ENCODE results near the gene SLC16A8.
A peak's percentile ranks its signal among the peaks of the same experiment; 100 is the strongest.

Gene SLC16A8

GRCh38 chr22:38072322-38073149, 11.4 kb downstream of the SLC16A8 start:
- no peak for DNase-seq (ENCODE audit: low spot score)

DNA sequence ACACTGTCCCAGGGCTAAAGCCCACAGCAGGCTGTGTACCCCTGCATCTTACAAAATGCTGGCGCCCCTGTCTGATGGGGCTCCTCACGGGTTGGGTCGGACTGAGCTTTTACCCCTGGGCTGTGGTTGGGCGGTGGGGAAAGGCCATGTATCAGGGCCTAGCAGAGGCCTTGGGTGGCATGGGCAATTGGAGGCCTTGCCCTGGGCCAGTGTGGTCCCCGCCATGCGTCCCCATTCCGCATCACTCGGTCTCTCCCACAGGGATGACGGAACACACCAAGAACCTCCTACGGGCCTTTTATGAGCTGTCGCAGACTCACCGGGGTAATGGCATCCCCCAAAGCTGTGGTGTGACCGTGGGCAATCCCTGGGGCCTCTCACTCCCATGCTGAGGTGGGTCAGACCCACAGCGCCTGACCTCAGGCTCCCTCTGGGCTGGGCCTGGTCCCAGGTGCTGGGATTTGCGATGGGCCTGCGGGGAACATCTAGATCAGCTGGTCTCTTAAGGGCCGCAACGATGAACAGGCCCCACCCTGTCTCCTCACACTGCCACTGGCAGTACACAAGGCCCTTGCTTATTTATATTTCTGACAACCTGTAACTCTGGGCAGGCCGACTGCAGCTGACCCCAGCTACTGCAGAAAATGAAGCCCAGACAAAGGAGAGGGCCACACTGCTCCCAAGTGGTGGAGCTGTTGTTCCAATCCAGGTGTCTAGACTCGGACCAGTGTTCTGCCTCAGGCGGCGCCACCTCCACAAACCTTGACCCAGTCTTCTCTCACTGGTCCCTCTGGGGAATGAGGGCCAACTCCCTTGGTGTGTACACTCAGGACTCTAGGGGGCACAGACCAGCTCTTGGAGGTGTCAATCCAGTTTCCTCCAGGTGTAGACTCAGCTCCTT, 12.3 kb downstream of the SLC16A8 start:
- DNase-seq (ENCODE audit: low spot score): no peak

- DNase-seq (ENCODE audit: low spot score): no peak
Observed at GRCh38 chr22:38070250-38070921, 13.6 kb downstream of the SLC16A8 start.

DNA sequence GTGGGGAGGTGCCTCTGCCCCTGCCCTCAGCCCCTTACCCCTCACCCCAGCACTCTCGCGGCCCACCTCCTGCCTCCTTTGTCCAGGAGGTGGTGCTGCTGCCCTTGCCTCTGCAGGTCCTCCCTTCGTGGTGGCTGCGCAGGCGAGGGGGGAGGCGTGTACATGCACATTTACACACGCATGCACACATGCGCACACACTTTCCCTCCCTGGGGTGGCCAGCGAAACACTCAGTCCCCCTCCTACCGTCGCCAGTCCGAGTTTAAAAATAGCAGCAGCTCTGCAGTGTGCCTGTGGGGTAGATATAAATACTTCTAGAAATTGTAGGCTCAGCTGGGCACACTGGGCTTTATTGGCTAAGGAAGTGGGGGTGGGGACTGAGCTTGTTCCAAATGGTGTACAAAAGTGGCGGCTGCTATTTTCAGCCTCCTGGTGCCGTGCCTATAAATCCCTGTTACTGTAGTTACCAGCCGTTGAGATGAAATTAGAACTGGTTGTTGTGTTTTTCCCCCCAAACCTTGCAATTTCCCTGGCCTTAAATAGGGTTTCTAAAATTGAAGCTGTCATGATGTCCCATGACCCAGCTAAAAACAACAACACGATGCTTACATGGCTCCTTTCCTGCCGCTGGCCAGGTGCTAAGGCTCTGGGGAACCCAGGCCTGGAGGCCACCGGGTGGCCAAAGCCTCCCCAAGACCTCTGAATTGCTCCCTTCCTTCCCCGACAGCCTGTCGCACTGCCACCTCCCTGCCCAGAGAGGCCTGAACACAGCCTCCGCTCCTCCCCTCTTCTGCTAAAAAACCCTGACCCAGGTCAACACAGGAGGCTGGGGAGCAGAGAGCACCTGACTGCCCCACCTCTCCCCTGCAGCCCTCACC, 14.4 kb downstream of the SLC16A8 start:
- DNase-seq (ENCODE audit: low spot score): peak; percentile 33

GRCh38 chr22:38068641-38069371, 15.2 kb downstream of the SLC16A8 start:
- DNase-seq (ENCODE audit: low spot score): no peak

GRCh38 chr22:38067761-38068360, 16.1 kb downstream of the SLC16A8 start:
- DNase-seq (ENCODE audit: low spot score): no peak

DNA sequence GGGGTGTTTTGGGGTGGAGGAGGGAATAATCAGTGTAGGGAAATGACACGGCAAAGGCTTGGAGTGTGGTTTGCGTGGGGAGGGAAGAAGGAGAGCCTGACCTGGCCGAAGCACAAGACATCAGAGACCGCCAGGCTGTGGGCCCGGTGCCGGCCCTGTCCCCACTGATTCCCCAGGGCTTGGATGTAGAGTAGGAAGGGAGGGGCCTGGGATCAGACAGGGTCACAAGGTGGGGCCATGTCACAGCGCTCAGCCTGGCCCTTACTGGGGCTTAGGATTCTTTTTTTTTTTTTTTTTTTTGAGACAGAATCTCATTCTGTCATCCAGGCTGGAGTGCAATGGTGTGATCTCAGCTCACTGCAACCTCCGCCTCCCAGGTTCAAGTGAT, 17.0 kb downstream of the SLC16A8 start:
- DNase-seq (ENCODE audit: low spot score): no peak

DNA sequence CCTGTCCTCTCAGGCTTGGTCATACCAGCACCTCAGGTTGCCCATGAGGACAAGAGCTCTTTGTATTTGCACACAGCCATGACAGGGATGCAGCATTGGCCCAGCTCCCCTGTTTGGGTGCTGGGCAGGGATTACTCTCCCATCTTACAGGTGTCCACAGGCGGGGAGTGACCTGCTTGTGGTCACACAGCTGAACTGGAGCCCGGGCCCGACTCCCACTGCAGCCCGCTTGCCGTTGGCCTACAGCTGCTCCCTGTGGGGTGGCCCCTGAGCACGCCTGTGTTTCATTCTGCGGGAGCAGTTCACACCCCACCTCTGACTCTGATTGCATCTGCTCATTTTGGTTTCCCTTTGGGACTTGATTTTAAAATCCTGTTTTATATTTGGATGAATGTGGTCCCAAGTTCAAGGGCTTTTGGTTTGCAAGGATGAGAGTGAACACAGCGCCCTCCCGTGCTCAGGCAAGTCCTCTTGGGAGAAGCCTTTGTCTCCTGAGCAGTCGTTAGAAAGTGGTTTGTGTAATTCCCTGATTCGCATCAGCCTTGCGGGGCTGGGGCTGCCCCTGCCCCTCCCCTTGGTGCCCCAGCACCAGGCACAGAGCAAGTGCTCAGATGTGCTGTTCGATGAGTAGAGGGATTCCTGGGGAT, 17.5 kb downstream of the SLC16A8 start:
- no peak for DNase-seq (ENCODE audit: low spot score)

- no peak for DNase-seq (ENCODE audit: low spot score)
Observed at GRCh38 chr22:38065539-38065938, 18.4 kb downstream of the SLC16A8 start.

DNA sequence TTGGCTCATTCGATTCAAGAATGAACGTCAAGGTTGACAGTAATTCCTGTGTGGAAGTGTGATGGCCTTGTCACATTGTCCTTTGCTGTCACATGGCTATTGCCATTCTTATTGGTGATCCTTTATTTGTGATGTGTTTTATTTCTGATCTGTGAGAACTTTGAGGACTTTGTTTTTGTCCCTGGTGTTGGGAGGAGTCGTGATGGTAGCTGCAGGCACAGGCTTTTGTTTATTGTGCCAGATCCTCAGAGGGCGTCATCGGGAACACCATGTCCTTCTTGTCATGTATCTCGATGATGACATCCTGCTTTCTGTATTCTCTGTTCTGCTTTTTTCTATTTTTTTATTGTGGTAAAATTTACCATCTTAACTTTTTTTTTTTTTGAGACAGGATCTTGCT, 21.2 kb downstream of the SLC16A8 start:
- DNase-seq (ENCODE audit: low spot score): no peak

DNA sequence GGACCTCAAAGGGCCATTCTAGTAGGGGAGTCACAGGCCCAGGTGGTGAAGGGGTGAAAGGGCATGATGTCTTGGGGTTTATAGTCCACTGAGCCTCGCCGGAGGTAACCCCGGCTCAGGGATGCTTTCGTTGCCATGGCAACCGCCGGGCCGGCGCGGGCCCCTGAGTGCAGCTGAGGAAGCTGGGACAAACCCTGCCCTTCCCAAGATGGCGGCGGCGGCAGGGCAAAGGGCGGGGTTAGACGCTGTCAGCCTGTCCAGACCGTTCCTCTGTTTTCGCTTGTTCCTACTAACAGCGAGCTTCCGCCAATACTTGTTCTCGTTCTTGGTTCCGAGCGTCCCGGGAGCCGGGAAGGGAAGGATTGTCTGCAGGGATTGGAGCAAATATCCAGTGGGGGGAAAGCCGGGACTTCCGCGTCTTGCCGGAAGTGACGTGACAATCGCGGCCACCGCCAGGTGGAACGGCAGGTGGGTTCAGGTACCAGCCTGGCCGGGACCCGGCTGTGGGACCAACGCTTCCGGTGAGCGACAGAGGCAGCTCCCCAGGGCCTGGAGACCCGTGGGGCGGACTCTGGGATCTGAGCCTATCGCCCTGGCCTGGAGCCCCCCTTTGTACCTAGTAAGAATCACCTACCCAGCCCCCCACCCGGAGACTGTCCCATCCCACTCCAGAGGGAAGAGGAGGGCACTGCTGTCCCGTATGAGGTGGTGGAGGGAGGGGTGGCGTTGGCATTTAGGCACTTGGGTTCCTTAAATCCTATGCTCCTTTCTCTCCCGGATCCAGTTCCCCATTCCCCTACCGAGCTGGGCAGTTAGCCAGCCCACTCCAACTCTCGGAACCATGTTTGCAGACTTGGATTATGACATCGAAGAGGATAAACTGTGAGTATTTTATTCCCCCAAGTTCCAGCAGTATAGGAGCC, 26.8 kb downstream of the SLC16A8 start, which contains the start of gene PICK1:
PICK1 (plus strand) TSS at position 436 of the 923 bp plus-strand sequence; CDS start at position 842, 406 bp downstream.
- peak; percentile 93 for DNase-seq (ENCODE audit: low spot score)

- DNase-seq (ENCODE audit: low spot score): peak; percentile 91
Observed at GRCh38 chr22:38051900-38052862, 31.8 kb downstream of the SLC16A8 start.

- DNase-seq (ENCODE audit: low spot score): no peak
Observed at GRCh38 chr22:38051261-38051660, 32.7 kb downstream of the SLC16A8 start.

DNA sequence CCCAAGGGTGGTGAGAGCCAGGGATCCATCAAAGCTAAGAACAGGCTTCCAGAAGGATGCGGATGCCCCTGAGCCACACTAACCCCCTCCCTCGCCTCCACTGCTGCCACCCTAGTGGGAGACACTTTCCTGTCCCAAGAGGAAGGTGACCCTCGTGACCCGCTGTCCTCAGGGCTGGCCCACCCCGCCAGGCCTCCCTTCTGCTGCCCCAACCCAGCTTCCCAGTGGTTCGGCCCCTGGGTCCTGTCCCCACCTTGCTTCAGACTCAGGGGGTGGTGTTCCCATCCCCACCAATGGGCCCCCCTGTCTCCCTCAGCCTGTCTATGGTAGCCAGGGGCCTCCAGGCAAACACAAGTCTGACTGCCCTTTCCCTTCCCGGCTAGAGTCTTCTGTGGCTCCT, 33.3 kb downstream of the SLC16A8 start:
- DNase-seq (ENCODE audit: low spot score): no peak

DNA sequence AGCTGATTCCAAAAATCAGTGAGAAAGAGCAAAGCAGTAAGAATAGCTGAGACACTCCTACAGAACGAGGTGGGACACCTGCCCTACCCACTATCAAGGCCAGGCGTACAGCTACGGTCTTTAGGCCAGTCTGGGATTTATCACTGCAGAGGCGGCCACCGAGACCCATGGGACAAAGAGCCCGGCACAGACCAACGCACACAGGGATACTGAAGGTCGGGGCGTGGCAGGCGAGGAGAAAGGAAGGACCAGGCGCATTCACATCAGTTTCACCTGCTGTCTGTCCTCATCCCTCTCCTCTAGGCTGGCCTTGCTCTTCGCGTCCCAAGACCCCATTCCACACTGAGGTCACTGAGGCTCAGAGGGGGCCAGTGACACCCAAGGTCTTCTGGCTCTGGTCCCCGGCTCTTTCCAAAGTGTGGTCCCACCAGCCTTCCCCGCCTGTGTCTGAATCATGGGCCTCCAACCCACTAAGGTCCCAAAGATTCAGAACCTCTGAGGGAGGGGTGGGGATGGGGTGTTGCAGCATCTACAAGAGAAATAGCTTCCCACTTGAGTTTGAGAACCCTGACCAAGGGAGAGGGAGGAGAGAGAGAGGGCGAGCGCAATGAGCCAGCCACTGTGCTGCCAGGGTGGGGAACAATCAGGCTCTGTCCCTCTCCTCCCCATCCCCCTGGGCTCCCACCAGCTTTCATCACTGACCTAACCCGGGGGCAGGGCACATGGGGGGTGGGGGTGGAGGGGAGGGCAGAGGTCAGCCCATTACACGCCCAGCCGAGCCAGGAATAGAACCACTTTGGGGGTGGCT, 34.0 kb downstream of the SLC16A8 start:
- no peak for DNase-seq (ENCODE audit: low spot score)

All from SK-N-DZ (cell line).